PFSK-1 (cell line): ENCODE data around the gene MOV10. TPM values are rescaled to one million over a fixed set of nuclear protein-coding genes. Genes with fewer than 3 reads are reported as not detected.

Experiments
- FOXP2 ChIP-seq: optimal IDR thresholded peaks from 2 replicates; pipeline ENCODE3; 2011; ENCODE audit warnings: borderline replicate concordance, control low read depth, inconsistent platforms; ENCODE audit not compliant: insufficient read depth; ENCODE audit errors: extremely low read length, extremely low read depth
- POLR2AphosphoS5 ChIP-seq: IDR thresholded peaks from 2 replicates; pipeline ENCODE4 v1.6.1; 2012; ENCODE audit warnings: low read depth, mild to moderate bottlenecking, control low read depth, low read length, moderate library complexity
- REST ChIP-seq, 2 experiments: IDR thresholded peaks; 2 replicates each; pipeline versions ENCODE4 v1.6.1 to v1.8.0; 2011 to 2012; ENCODE audit warnings: low read depth in 2 of 2, low read length in 2 of 2, control low read depth in 1 of 2, inconsistent platforms in 1 of 2, mild to moderate bottlenecking in 1 of 2, moderate library complexity in 1 of 2; ENCODE audit not compliant: insufficient read depth in 1 of 2
- SIN3A ChIP-seq: IDR thresholded peaks from 2 replicates; pipeline ENCODE4 v1.6.1; 2012; ENCODE audit warnings: mild to moderate bottlenecking, low read length, moderate library complexity, borderline replicate concordance; ENCODE audit not compliant: insufficient read depth
- TAF1 ChIP-seq: IDR thresholded peaks from 2 replicates; pipeline ENCODE4 v1.6.1; 2012; ENCODE audit warnings: low read length, control low read depth, borderline replicate concordance; ENCODE audit not compliant: insufficient read depth
- polyA plus RNA-seq: library from polyadenylated mRNA; unstranded; fragments of >200 nt; gene quantifications from one replicate; pipeline ENCODE4 v1.2.1, GENCODE V29; 2012; ENCODE audit warnings: low read depth, missing spikeins; ENCODE audit not compliant: insufficient read length

MOV10 gene
- polyA plus RNA-seq: 68.7 TPM

GRCh38 chr1:112674440-112674985 is at the start of gene MOV10:
MOV10 (plus strand) TSS chr1:112674659; CDS start chr1:112674913, 254 bp downstream.
- TF ChIP-seq TAF1 (peak; percentile 53; the same call in 1 of the 2 replicates), REST (IDR thresholded peaks at IDR 0.05; ENCODE audit: insufficient read depth in 1 of 2, low read depth in 2 of 2, low read length in 2 of 2) (no peak; a peak in 1 of 4 replicates), SIN3A (no peak), POLR2AphosphoS5 (peak; percentile 85), FOXP2 (no peak)

GRCh38 chr1:112625696-112626095 is 48.8 kb upstream of the MOV10 start:
- TF ChIP-seq SIN3A: no peak
- no peak for TF ChIP-seq FOXP2
- no peak for TF ChIP-seq REST (IDR thresholded peaks at IDR 0.05; ENCODE audit: insufficient read depth in 1 of 2, low read depth in 2 of 2, low read length in 2 of 2)
- TF ChIP-seq TAF1: no peak
- TF ChIP-seq POLR2AphosphoS5: no peak

GRCh38 chr1:112626193-112626592 is 48.3 kb upstream of the MOV10 start:
- TF ChIP-seq SIN3A: no peak

GRCh38 chr1:112626887-112627286 is 47.6 kb upstream of the MOV10 start:
- no peak for TF ChIP-seq SIN3A
- TF ChIP-seq TAF1: no peak
- TF ChIP-seq REST (IDR thresholded peaks at IDR 0.05; ENCODE audit: insufficient read depth in 1 of 2, low read depth in 2 of 2, low read length in 2 of 2): no peak
- TF ChIP-seq POLR2AphosphoS5: no peak
- no peak for TF ChIP-seq FOXP2

GRCh38 chr1:112628516-112628915 is 45.9 kb upstream of the MOV10 start:
- TF ChIP-seq POLR2AphosphoS5: no peak
- no peak for TF ChIP-seq TAF1
- no peak for TF ChIP-seq FOXP2

- TF ChIP-seq SIN3A (no peak), POLR2AphosphoS5 (no peak), REST (IDR thresholded peaks at IDR 0.05; ENCODE audit: insufficient read depth in 1 of 2, low read depth in 2 of 2, low read length in 2 of 2) (no peak), FOXP2 (no peak), TAF1 (no peak)
Observed at GRCh38 chr1:112629256-112629655, 45.2 kb upstream of the MOV10 start.
